CD14-positive monocyte (primary cell): Measurements from ENCODE around the gene GSK3A. TPM values are rescaled to one million over a fixed set of nuclear protein-coding genes. Genes with fewer than 3 reads are reported as not detected.

Experiments
- DNase-seq, 3 donors: peaks; one replicate each; pipeline ENCODE4 v3.0.0-alpha.2; 2011 to 2022
- H2AFZ ChIP-seq: 2 replicates; pipeline ENCODE4 v1.6.0; 2012; ENCODE audit warnings: mild to moderate bottlenecking, low read depth, low read length, inconsistent platforms; ENCODE audit not compliant: insufficient read depth, poor library complexity, severe bottlenecking
- H3K27ac ChIP-seq, 2 donors: 1 replicate in 1 of 2; 2 replicates in 1 of 2; pipeline ENCODE4 v1.5.1; 2012 to 2013; ENCODE audit warnings: low read length in 2 of 2, control low read depth in 1 of 2, inconsistent platforms in 1 of 2, low read depth in 1 of 2, mild to moderate bottlenecking in 1 of 2
- H3K27me3 ChIP-seq, 2 donors: one replicate each; pipeline versions ENCODE4 v1.6.0 to v1.6.1; 2011 to 2013; ENCODE audit warnings: low read length in 2 of 2; ENCODE audit not compliant: control insufficient read depth in 2 of 2, insufficient read depth in 2 of 2
- H3K36me3 ChIP-seq, 2 donors: replicated peaks in 1 of 2; 1 replicate in 1 of 2; 2 replicates in 1 of 2; pipeline versions ENCODE4 v1.5.1 to v1.6.1; 2012 to 2013; ENCODE audit warnings: low read length in 2 of 2, control low read depth in 1 of 2, inconsistent platforms in 1 of 2, mild to moderate bottlenecking in 1 of 2; ENCODE audit not compliant: insufficient read depth in 2 of 2, control insufficient read depth in 1 of 2
- H3K4me1 ChIP-seq, 2 donors: 1 replicate in 1 of 2; 2 replicates in 1 of 2; pipeline versions ENCODE4 v1.5.1 to v1.6.1; 2012 to 2013; ENCODE audit warnings: low read length in 2 of 2, control low read depth in 1 of 2, inconsistent platforms in 1 of 2, mild to moderate bottlenecking in 1 of 2, moderate library complexity in 1 of 2; ENCODE audit not compliant: insufficient read depth in 2 of 2, control insufficient read depth in 1 of 2
- H3K4me2 ChIP-seq: replicated peaks from 2 replicates; pipeline ENCODE3; 2012; ENCODE audit warnings: low read length, moderate library complexity, mild to moderate bottlenecking; ENCODE audit not compliant: poor library complexity, severe bottlenecking; ENCODE audit errors: extremely low read depth
- H3K4me3 ChIP-seq, 3 experiments: fragments of 200-600 bp in 1 of 3; sonication (generic) in 1 of 3; replicated peaks in 1 of 3; 1 replicate in 2 of 3; 2 replicates in 1 of 3; pipeline ENCODE4 v1.5.1; 2011 to 2013; ENCODE audit warnings: low read length in 3 of 3, mild to moderate bottlenecking in 3 of 3, control low read depth in 2 of 3, low read depth in 2 of 3, inconsistent platforms in 1 of 3, moderate library complexity in 1 of 3
- H3K79me2 ChIP-seq: 2 replicates; pipeline ENCODE4 v1.6.0; 2012; ENCODE audit warnings: mild to moderate bottlenecking, control low read depth, inconsistent platforms, low read length, moderate library complexity; ENCODE audit not compliant: insufficient read depth
- H3K9ac ChIP-seq: 2 replicates; pipeline ENCODE4 v1.6.0; 2017; ENCODE audit warnings: low read length, mild to moderate bottlenecking; ENCODE audit not compliant: insufficient read depth, poor library complexity, severe bottlenecking
- H3K9me3 ChIP-seq, 2 donors: replicated peaks in 1 of 2; 1 replicate in 1 of 2; 2 replicates in 1 of 2; pipeline versions ENCODE4 v1.5.1 to v1.6.1; 2012 to 2013; ENCODE audit warnings: low read length in 2 of 2, control low read depth in 1 of 2; ENCODE audit not compliant: control insufficient read depth in 1 of 2, insufficient read depth in 1 of 2
- H4K20me1 ChIP-seq: 2 replicates; pipeline ENCODE4 v1.6.0; 2012; ENCODE audit warnings: mild to moderate bottlenecking, low read length, control low read depth, moderate library complexity; ENCODE audit not compliant: insufficient read depth
- H3K27ac Mint-ChIP-seq, 7 donors: one replicate each; pipeline ENCODE4 v1.8.0; 2020; ENCODE audit warnings: mild to moderate bottlenecking in 7 of 7, mixed read lengths in 7 of 7, moderate library complexity in 6 of 7, inconsistent platforms in 2 of 7
- H3K27me3 Mint-ChIP-seq, 3 donors: one replicate each; pipeline ENCODE4 v1.8.0; 2021 to 2022; ENCODE audit warnings: low read depth in 3 of 3, mild to moderate bottlenecking in 3 of 3, mixed read lengths in 3 of 3, moderate library complexity in 3 of 3, inconsistent platforms in 1 of 3
- H3K36me3 Mint-ChIP-seq, 2 donors: one replicate each; pipeline ENCODE4 v1.8.0; 2020; ENCODE audit warnings: mixed read lengths in 2 of 2, inconsistent platforms in 1 of 2, mild to moderate bottlenecking in 1 of 2
- H3K4me1 Mint-ChIP-seq: one replicate; pipeline ENCODE4 v1.8.0; 2020; ENCODE audit warnings: mild to moderate bottlenecking, mixed read lengths
- H3K4me3 Mint-ChIP-seq, 2 donors: one replicate each; pipeline ENCODE4 v1.8.0; 2020; ENCODE audit warnings: mild to moderate bottlenecking in 2 of 2, mixed read lengths in 2 of 2, moderate library complexity in 1 of 2
- H3K9me3 Mint-ChIP-seq, 7 donors: one replicate each; pipeline ENCODE4 v1.8.0; 2020 to 2022; ENCODE audit warnings: mixed read lengths in 7 of 7, mild to moderate bottlenecking in 6 of 7, moderate library complexity in 6 of 7, inconsistent platforms in 2 of 7
- CTCF ChIP-seq: fragments of 200-600 bp; IDR thresholded peaks from one replicate; pipeline ENCODE4 v1.8.0; 2022; ENCODE audit warnings: antibody characterized with exemption, mild to moderate bottlenecking
- WGBS: methylation state at CpG from one replicate; pipeline ENCODE4 v1.1.5; 2013; ENCODE audit warnings: missing lambda C conversion rate; ENCODE audit not compliant: insufficient coverage; 5-methylcytosine and 5-hydroxymethylcytosine counted together
- intact Hi-C, 2 donors: fragments of 100-400 bp; cut with micrococcal nuclease; formaldehyde crosslinking; loops; one replicate each; pipeline versions ENCODE4 v1.15.0 to v1.15.1; 2023
- polyA plus RNA-seq, 3 donors: library from polyadenylated mRNA; depleted of rRNA in 1 of 3; unstranded in 2 of 3; stranded (reverse) in 1 of 3; fragments of 300-500 nt in 2 of 3; fragments of >200 nt in 1 of 3; fragmentation: Illumina TruSeq in 2 of 3; gene quantifications; 1 replicate in 2 of 3; 2 replicates in 1 of 3; pipeline ENCODE4 v1.2.3, GENCODE V29; 2012 to 2021

GSK3A gene
- polyA plus RNA-seq, 3 donors, result 12.3 to 47.2 (median 14.9) TPM

- H3K4me3 Mint-ChIP-seq, result peak overlapping the region in 1 of 2 donors; percentile 60
- peaks cover 80 to 99% of the 10 kb centered on the region in 2 donors for H3K36me3 Mint-ChIP-seq
- DNase-seq, result no peak
- peak overlapping the region; percentile 63 to 80 for H3K27ac ChIP-seq
- peak overlapping the region; percentile 86 to 99 (median 95) for H3K27ac Mint-ChIP-seq
- peaks cover 81 to 93% of the 10 kb centered on the region in 2 donors for H3K36me3 ChIP-seq
- H3K4me2 ChIP-seq, result peak overlapping the region; percentile 44
- no peaks in the 10 kb centered on the region for H3K27me3 Mint-ChIP-seq
- H2AFZ ChIP-seq, result no peak overlapping the region
- H4K20me1 ChIP-seq, result peaks cover 53% of the 10 kb centered on the region
- no peaks in the 10 kb centered on the region for H3K9me3 ChIP-seq
- H3K4me3 ChIP-seq, result peak overlapping the region in 1 of 3 experiments; percentile 25
- peaks cover 61% of the 10 kb centered on the region for H3K4me1 Mint-ChIP-seq
- intact Hi-C loops, result no loop called here
- H3K79me2 ChIP-seq, result peaks cover 91% of the 10 kb centered on the region
- whole genome bisulfite sequencing, result 89% methylated on average over 10 of the region's 14 CpGs
- peaks cover 48 to 58% of the 10 kb centered on the region in 2 donors for H3K4me1 ChIP-seq
- TF ChIP-seq CTCF, result no peak
- no peaks in the 10 kb centered on the region for H3K27me3 ChIP-seq
- peaks cover 0 to 3% (median 0%) of the 10 kb centered on the region in 7 donors for H3K9me3 Mint-ChIP-seq
- H3K9ac ChIP-seq, result peak overlapping the region; percentile 27
These were observed 35.3 kb downstream of the GSK3A start for GRCh38 chr19:42206871-42207755.

GRCh38 chr19:42204664-42205063 lies 37.7 kb downstream of the GSK3A start:
- DNase-seq, result no peak
- Histone ChIP-seq H3K27me3 (no peaks in the 10 kb centered on the region), H3K79me2 (peaks cover 83% of the 10 kb centered on the region), H3K9ac (no peak overlapping the region), H3K4me3 (no peak overlapping the region), H3K27ac (peak overlapping the region in 1 of 2 donors; percentile 100), H3K4me2 (no peak overlapping the region), H4K20me1 (peaks cover 30% of the 10 kb centered on the region), H2AFZ (no peak overlapping the region), H3K9me3 (no peaks in the 10 kb centered on the region), H3K4me1 (peaks cover 72 to 81% of the 10 kb centered on the region in 2 donors), H3K36me3 (peaks cover 62 to 83% of the 10 kb centered on the region in 2 donors)
- WGBS, result 100% methylated on average over 3 of the region's 6 CpGs
- peaks cover 0 to 3% (median 0%) of the 10 kb centered on the region in 7 donors for H3K9me3 Mint-ChIP-seq
- H3K27ac Mint-ChIP-seq, result peak overlapping the region in 4 of 7 donors; percentile 10 to 100 (median 68)
- H3K36me3 Mint-ChIP-seq, result peaks cover 87 to 92% of the 10 kb centered on the region in 2 donors
- peaks cover 0 to 5% (median 0%) of the 10 kb centered on the region in 3 donors for H3K27me3 Mint-ChIP-seq
- intact Hi-C loops, result loop anchor here in 1 of 2 donors (5.0 kb wide), 1 partner anchor 78 kb away; no protein-coding TSS in a partner anchor
- H3K4me3 Mint-ChIP-seq, result no peak overlapping the region
- H3K4me1 Mint-ChIP-seq, result peaks cover 86% of the 10 kb centered on the region
- no peak for TF ChIP-seq CTCF
